ENCODE results near the gene FGGY.
A peak's percentile ranks its signal among the peaks of the same experiment; 100 is the strongest.
"Not testable (repeated sequence)": the region's sequence is repeated elsewhere in the genome, so short reads cannot be mapped to it uniquely, and the experiment has no call there.

FGGY gene

DNA sequence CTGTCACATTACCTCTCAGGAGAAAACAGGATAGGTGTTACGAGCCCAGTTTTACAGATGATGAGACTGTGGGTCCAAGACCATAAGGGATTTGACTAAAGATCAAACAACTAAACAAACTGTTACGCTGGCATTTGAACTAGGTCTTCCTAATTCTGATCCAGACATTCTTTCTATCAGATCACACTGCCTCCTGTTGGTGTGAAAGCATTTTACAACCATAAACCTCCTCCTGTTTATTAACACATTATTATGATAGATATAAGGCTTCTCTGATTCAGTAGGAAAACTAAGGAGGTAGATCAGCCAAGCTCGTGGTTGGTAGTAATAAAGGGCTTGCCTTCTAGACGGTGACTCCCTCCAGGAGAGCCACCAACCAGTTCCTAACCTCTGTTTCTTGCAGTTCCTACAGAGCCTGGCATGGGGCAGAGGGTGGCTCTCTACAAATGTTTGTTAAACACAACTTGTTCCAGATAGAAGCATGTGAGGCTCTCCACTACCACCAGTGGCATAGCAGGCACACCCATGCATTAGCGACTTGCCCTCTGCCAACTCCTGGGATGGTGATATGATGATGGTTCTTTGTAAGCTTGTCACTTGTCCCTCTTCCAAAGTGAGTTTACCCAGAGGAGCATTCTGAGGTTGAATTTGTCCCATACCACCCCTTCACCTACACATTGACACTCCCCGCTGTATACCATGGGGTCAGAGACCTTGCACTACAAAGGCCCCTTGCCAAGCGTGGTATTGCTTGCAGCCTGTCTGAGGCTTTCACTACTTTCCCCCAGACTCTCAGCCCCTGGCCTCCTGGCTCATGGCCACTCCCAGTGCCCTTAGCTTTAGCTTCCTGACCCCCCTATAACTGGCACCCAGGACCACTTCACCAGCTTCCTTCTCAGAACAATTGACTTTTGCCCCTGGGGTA, 421.4 kb downstream of the FGGY start:
- DNase-seq: no peak

DNA sequence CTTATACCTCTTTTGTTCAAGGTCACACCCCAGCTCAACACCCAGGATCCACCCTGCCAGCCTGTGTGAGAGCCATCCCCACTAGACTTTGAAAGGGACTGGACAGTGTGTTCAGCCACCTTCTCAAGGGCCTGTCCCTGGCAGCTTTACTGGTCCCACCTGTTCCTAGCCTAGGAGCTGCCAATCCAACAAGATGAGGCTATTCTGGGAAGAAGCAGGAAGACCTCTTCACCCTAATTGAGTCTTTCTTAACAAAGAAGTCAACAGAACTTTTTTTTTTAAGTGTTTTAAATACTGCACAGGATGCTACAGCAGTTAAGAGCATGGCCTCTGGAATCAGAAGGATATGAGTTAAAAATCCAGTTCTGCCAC, 422.1 kb downstream of the FGGY start:
- no peak for DNase-seq

DNA sequence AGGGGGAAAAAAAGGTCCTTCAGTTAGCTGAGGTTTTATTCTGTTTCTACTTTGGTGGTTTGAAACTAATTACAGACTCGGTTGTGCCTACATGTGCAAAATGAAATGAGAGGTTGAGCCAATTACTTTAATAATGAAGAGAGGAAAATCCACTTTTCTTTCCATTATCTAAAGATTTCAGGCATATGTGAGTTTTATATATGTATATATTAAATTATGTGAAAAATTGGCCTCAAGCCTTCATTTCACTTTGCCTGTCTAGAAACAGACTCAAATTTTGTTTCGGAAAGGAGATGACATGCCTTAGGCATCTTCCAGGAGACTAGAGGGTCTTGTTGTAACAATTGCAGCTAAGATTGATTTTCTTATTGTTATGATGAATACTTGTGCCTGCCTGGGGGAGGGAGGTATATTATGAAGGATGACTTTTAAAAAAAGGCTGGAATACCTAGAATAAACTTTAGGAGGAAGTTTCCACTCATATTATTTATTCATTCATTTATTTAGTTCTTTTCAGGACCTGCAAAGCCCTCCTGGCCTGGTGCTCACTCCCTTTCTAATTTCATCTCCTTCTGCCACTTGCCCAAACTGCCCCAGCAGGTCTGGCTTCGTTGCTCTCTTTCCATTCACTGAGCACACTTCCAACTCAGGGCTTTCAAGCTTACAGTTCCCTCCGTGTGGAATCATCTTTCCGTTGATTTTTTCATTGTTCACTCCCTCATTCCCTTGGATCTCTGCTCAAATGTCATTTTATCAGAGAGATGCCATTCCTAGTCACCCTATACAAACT, 423.6 kb downstream of the FGGY start:
- no peak for DNase-seq

DNA sequence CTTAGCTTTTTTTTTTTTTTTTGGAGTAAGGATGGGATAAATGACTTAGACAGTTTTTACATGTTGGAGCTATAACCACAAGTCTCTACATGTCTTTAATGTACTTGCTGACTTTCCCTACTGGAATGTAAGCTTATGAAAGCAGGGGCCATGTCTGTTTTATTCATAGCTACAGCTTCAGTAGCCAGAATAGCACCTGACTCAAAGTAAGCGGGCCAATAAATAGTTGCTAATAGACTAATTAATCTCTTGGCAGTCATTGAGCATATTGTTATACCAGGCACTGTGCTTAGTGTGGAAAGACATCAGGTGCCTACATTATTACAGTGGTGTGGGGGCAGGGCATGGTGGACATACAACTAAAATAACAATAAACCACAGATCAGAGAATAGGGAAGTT, 433.4 kb downstream of the FGGY start:
- no peak for DNase-seq

DNA sequence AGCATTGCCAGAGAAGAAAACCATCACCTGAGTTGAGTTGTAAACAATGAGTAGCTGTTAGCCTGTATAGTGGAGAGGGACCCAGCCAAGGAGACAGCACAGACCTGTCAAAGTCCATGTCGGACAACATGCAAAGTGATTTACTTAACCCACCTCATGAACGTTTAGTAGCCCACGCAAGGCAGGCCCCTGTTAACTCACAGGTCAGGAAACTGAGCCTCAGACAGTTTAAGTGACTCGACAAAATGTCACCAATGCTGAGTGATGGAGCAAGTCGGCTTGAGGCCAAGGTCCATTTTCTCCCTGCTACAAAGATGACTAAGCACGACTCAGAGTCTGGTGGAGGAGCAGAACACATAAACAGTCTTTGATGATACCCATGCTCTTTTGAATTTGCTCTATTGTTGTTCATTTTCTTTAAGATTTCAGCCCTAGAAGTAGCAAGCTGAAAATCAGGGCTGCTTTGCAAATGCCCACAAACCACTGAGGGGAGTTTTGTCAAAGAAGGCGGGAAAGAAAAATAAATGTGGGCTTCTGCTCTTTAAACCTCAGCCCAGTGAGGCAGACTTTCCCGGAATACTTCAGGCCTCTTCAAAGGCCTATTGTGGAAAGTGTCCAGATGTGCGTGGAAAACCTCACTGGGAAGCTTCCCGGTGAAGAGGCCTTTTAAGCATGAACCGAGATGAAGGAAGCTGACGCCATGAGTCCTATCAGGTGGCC, 434.0 kb downstream of the FGGY start:
- peak; percentile 59 for DNase-seq

DNA sequence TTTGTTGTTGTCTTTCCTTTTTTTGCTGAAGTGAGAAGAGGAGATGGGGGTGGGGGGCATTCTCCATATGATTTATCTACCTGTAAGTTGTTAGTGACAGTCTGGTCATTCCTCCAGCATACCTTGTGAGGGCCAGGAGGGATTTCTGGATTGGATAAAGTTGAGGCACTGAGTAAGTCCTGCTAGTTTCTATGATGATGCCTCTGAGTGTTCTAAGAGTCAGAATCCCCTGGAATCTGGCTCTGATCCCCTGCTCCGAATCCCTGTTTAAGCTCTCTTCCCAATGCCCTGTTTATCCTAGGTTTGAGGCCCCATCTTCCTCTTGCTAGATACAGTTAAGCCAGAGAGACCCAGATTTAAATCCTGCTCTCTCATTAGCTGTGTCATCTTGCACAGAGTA, 434.7 kb downstream of the FGGY start:
- DNase-seq: no peak

DNA sequence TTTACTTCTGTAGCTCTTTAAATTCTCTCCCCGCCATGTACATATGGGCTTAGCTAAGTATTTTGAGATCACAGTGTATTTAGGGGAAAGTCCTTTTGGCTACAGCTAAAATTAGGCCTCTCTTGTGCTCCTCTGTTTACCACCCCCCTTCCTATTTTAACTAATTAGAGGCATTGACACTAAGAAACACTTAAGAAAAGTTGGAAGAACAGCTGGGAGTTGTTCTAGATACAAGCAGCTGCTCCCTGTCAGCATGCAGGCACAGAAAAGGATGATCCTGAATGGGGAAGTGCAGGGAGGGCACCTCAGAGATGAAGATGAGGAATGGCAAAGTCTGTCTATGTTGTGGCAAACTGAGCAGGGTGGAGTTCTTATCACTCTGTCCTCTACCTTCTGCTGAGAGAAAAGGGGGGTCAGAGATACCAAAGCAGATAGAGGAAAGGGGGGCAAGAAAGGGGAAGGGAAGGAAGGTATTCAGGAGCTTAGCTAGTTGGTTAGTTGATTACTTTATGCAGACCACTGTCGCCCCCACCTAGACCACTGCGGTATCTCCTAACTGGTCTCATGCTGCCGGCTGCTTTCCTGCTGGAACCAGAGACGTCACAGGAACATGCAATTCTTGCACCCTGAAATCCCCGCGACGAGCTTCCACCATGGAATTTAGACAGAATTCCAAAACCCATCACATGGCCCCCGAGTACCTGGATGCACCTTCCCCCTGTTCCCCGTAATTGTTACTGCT, 435.5 kb downstream of the FGGY start:
- no peak for DNase-seq

DNA sequence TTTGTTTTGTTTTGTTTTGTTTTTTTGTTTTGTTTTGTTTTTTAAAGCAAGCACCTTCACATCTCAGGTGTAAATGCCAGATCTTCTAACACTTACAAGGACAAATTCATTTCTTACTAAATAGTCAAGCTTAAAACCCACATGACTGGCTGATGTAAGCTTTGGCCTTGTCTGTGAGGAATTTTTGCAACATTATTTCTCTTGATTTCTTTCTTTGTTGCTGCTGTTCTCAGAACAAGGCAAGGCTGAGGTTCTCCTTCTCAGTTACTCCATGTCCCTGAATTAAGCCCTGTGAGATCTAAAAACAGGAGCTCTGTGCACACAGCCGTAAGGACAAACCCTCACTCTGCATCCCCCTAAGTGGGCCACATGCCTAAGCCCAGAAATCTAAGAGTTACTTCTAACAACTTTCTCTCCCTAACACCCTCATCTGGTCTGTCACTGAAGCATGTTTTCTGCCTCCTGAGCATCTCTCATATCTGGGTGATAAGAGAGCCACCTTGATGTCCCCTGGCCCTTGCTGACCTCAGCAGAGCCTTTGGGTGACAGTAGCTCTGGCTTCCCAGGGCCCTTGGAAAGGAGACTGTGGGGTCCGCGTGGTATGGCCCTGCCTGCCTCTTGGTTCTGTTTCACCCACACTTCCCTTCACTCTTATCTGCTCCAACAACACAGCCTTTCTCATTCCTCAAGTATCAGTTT, 436.7 kb downstream of the FGGY start:
- DNase-seq: no peak

DNA sequence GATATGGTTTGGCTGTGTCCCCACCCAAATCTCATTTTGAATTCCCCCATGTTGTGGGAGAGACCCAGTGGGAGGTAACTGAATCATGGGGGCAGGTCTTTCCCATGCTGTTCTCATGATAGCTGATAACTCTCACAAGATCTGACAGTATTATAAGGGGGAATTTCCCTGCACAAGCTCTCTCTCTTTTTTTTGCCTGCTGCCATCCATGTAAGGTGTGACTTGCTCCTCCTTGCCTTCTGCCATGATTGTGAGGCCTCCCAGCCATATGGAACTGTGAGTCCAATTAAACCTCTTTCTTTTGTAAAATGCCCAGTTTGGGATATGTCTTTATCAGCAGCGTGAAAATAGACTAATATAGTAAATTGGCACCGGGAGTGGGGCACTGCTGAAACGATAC, 439.0 kb downstream of the FGGY start:
- not testable (repeated sequence) for DNase-seq

DNA sequence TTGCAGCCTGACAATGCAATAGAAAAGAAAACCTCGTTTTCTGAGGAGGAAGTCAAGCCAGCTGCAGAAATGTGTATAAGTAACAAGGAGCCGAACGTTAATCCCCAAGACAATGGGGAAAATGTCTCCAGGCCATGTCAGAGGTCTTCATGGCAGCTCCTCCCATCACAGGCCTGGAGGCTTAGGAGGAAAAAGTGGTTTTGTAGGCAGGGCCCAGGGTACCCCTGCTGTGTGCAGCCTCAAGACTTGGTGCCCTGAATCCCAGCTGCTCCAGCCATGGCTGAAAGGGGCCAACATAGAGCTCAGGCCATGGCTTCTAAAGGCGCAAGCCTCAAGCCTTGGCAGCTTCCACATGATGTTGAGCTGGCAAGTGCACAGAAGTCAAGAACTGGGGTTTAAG, 439.9 kb downstream of the FGGY start:
- no peak for DNase-seq

DNA sequence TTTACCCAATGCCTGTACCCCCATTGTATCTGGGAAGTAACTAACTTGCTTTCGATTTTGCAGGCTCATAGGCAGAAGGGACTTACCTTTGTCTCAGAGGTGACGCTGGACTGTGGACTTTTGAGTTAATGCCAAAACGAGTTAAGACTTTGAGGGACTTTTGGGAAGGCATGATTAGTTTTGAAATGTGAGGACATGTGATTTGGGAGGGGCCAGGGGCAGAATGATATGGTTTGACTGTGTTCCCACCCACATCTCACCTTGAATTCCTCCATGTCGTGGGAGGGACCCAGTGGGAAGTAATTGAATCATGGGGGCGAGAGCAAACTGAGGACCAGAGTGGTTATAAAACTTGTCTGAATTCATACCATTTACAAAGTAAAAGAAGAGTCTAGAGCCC, 440.7 kb downstream of the FGGY start:
- no peak for DNase-seq

DNA sequence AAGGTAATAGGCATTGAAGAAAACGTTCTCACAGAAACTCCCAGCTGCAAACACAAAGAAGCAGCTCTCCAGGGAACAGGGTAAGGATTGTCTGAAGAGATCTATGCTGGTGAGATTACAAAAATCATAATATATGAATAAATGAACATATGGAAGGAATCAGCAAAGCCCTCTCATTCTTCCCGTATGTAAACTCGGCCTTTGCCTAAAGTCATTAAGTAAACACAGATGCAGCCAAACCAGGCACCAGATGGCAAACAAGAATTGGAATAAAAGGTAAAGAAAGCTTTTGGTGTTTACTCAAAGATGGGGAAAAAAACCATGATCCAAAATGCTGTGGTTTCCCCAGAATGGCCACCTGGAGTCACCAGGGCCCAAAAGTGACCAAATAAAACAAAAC, 441.3 kb downstream of the FGGY start:
- DNase-seq: no peak

DNA sequence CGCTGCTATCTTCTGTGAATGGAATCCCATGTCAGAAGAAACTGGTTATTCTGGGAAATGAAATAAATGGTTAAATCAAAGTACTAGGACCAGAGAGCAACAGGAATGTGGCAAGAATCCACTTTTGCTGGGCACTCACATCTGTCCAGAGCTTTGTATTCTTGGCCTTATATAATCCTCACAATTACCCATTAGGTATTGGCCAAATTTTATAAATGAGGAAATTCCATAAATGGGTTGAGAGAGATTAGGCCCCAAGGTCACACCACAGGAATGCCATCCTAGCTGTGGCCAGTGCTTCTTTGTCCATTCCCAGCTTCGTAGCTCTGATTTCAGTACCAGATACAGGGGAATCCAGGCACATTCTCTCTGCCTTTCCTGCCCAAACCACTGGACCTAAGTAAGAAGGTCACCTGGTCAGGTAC, 441.7 kb downstream of the FGGY start:
- DNase-seq: no peak

DNA sequence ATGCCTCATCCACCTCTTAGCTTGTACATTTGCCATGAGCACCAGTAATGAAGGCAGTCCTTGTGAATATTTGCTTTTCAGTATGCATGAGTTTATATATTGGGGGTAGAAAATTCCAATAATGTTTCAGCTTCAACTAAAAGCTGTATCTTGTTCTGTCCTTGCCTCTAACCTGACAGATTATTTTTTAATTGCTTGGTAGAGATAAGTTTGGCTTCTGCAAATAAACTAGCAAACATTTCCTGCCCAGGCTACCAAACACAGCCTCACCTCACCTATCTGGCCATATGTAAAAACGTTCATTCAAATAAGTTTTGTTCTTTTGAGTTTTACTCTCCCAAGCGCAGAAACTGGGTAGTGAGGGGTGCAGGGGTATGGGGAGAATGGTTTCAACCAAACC, 442.2 kb downstream of the FGGY start:
- no peak for DNase-seq

DNA sequence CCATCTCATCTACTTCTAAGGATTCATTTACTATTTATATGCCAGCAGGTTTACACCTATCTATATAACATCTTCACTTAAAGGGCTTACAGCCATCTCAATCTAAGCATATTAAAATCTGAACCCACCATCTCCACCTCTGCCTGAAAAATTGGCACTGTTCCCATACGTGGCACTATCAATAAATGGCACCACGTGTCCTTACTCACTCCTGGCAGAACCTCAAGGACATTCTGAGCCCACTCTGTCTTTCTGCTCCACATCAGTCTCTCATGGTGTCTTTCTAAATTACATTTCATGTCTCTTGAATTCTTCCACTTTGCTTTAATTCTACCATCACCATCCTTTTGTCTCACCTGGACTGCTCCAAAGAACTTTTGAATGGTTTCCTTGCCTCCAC, 445.6 kb downstream of the FGGY start:
- no peak for DNase-seq

DNA sequence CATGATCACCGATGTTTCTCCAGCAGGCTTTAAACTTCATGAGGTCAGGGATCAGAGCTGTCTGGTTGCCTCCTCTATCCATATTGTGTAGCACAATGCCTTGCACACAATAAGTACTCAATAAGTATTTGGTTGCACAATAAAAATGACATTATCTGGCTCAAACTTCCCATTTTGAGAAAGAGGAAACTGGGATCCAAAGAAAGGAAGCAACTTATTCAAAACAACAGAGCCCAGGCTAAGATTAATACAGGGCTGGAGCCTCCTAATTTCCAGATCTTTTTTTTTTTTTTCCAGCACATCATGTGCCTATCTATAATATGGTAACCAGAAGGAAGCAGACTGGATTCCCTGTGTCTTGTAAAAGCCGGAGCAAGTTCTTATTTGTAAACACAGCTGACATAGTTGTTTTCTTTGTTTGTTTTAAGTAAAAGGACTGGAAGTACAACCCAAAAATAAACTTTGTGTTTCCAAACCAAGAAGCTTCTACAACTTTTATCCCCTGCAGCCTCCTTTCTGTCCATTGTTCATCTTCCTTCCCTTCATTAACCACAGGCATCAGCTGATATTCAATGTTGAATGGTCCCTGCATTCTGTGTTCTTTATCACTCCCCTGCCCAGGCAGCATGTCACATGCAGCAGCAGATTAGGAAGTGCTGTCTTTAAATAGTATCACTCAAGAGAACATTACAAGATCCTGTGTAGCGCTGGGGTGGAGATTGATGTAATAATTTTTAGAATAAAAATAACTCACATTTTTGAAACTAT, 446.6 kb downstream of the FGGY start:
- peak; percentile 85 for DNase-seq

DNA sequence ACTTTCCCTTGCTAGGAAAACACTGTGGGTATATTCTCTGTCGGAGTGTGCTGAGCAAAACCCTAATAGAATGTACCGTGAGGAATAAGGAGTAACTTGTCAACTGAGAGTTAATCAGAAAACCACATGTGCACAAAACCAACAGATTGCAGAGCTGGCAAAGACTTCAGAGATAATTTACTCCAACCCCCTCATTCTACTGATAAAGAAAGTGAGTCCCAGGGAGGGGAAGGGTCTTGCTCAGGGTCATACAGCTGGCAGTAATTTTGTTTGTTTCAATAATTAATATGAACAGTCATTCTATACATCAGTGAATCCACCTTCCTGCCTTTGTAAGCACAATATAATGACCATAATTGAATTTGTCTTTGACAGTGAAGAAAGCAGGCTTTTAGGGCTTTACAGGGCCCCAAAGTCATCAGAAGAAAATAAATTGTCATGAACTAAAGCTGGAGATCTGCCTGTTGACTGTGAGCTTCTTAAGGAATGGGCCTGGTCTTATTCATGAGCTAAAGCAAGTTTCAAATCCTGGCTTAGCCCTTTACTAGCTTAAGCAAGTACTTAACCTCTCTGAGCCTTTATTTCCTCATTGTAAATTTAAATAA, 450.6 kb downstream of the FGGY start:
- DNase-seq: no peak

DNA sequence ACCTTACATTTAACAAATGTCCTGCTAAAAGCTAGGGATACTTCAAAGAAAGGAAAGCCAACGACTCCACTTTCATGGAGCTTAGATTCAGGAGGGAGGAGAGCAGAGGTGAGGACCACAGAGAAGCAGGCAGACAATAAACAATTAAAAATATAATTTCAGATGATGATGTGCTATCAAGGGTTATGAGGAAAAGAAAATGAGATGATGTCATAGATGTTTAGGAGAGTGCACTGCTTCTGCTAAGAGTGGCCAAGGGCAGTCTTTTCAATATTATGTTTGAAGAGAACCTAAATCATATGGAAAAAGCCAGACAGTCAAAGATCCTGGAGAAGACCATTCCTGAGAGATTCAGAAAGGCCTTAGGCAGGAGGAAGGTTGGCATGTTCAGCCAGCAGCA, 451.2 kb downstream of the FGGY start:
- no peak for DNase-seq

DNA sequence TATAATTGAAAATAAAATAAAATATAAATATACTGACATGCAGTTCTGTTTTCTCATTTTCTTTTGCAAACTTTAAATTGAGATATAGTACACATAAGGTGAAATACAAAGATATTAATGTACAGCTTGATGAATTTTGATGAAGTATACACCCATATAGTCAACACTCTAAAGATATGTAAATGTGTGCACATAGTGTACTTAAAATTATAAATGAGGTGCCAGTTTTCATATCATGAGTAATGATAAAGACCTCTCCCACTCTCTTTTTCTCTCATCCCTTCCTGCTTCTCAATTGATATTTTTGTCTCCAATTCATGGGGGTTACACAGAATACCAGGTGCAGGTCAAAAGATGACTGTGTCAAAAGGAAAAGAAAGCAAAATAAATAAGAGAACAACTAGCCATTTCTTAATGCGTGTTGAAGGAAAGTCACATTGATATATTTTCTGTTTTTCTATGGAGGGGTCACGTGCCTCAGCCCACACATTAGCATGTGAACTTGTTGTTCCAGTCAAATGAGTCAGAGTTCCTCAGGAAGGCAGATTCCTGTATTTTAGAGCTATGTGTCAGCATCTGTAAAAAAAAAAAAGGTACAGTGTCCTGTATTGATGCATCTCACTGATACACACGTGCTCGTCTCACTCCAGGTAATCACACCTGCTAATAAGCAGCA, 453.6 kb downstream of the FGGY start:
- DNase-seq: peak; percentile 78

DNA sequence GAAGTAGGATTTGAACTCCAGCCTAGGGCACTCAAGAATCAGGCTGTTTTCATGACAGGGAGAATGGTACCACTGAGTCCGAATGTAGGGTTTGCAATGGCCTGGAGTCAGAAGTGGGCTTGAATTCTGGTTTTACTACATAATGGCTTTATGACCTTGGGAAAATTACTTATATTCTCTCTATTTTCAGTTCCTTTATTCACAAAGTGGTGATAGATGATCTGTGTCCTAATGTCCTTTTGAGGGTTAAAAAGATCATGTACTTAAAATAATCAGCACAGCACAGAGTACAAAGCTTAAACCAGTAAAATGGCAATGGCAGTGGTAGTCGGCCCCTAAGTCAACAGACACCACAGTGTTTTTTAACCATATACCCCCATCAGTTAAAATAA, 454.1 kb downstream of the FGGY start:
- DNase-seq: no peak

Data from suppressor macrophage treated with lipopolysaccharide for 4 hours (primary cell).